Activated T-cell treated with anti-CD3 and anti-CD28 coated beads, Interleukin-2, amount 50 U/mL, for 4 hours (primary cell): ENCODE results near the gene TEX29. TPM values are rescaled to one million over a fixed set of nuclear protein-coding genes. Genes with fewer than 3 reads are reported as not detected.

ENCODE experiments used
- ATAC-seq, 2 donors: fragments of 200-7000 bp; cut with Tn5 transposase; one replicate each; pipeline ENCODE4 v1.10.0; 2021
- DNase-seq: peaks from one replicate; pipeline ENCODE4 v3.0.0-alpha.2; 2020
- H3K27me3 Mint-ChIP-seq: one replicate; pipeline ENCODE4 v1.8.0; 2021; ENCODE audit warnings: low read depth, mixed read lengths
- H3K36me3 Mint-ChIP-seq: one replicate; pipeline ENCODE4 v1.8.0; 2022; ENCODE audit warnings: mixed read lengths; ENCODE audit not compliant: insufficient read depth
- H3K4me1 Mint-ChIP-seq: one replicate; pipeline ENCODE4 v1.8.0; 2021; ENCODE audit warnings: low read depth, mixed read lengths
- H3K4me3 Mint-ChIP-seq: one replicate; pipeline ENCODE4 v1.8.0; 2021; ENCODE audit warnings: mild to moderate bottlenecking, moderate library complexity, mixed read lengths
- H3K9me3 Mint-ChIP-seq: one replicate; pipeline ENCODE4 v1.8.0; 2021; ENCODE audit warnings: mixed read lengths
- total RNA-seq, 3 donors: library from RNA; stranded (reverse); gene quantifications; one replicate each; pipeline ENCODE4 v1.2.1, GENCODE V29; 2021

The TEX29 gene
- total RNA-seq, 3 donors from 2014 or later: 0.28 to 0.40 TPM; not detected in 1

DNA sequence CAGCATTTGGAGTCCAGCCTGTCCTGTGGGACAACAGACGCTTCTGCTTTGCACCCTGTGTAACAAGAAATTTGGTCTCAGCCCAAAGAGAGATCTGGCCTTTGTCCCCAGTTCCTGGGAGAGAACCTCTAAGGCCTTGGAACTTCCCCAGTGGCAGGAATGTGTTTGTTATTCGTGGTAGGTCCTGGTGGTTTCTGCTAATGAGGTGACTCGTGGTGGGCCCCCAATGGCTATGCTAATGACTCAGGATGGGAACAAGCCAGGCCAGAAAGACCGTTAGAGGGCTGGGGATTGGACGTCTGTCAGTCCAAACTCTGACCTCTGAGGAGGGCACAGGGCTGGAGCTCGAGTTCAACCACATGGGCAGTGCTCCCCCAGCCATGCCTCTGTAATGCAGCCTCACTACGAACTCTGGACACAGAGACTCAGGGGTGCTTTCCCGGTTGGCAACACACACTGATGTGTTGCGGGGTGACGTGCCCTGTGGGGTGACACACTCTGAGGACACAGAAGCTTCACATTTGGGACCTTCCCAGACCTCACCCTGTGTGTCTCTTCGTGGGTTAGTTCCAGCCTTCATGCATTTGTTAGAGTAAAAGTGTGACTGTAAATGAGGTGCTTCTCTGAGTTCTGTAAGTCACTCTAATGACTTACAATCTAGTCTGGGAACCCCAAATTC lies 38.9 kb downstream of the TEX29 start:
- ATAC-seq (no peak), DNase-seq (no peak)
- Mint-ChIP-seq H3K9me3 (no peaks in the 10 kb centered on the region), H3K4me1 (peaks cover 7% of the 10 kb centered on the region), H3K27me3 (no peaks in the 10 kb centered on the region), H3K36me3 (no peaks in the 10 kb centered on the region), H3K4me3 (no peak overlapping the region)

DNA sequence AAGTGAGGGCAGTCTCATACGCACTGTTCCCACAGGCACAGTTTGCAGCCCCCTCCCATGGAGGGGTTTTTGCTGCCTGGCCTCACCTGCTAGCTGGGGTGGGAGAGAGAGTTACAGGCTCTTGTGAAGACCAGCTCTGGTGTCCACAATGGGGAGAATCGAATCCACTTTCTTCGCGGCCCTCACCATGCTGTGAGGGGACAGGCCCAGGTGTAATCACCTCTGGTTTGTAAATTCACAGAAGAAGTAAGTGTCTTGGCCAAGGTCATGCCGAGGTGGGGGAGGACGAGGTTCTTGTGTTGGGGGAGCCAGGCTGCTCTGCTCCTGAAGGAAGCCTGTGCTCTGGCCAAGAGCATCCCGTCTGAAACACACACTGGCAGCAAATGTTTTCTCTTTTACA lies 39.5 kb downstream of the TEX29 start:
- Mint-ChIP-seq H3K4me1 (peaks cover 2% of the 10 kb centered on the region), H3K36me3 (no peaks in the 10 kb centered on the region), H3K4me3 (no peak overlapping the region), H3K27me3 (no peaks in the 10 kb centered on the region), H3K9me3 (no peaks in the 10 kb centered on the region)
- no peak for DNase-seq
- ATAC-seq: no peak

DNA sequence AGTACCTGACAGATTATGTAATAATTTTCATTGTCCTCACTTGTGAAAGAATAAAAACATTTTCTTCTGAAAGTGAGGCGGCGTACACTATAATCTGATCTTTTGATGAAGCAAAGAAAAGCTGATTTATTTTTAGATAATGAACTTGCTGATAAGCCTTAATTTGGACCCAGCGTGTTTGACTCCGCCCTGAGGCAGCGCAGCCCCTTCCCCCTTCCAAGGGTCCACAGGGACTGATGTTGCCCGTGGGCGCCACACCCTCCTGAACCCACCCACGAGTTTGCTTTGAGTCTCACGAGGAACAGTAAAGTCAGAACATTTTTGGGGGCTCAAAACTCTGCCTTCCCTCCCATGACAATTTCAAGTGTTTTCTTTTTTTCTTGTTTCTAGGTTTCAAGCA lies 40.0 kb downstream of the TEX29 start:
- Mint-ChIP-seq H3K27me3 (no peaks in the 10 kb centered on the region), H3K4me1 (no peaks in the 10 kb centered on the region), H3K36me3 (no peaks in the 10 kb centered on the region), H3K4me3 (no peak overlapping the region), H3K9me3 (no peaks in the 10 kb centered on the region)
- no peak for DNase-seq
- ATAC-seq: no peak

DNA sequence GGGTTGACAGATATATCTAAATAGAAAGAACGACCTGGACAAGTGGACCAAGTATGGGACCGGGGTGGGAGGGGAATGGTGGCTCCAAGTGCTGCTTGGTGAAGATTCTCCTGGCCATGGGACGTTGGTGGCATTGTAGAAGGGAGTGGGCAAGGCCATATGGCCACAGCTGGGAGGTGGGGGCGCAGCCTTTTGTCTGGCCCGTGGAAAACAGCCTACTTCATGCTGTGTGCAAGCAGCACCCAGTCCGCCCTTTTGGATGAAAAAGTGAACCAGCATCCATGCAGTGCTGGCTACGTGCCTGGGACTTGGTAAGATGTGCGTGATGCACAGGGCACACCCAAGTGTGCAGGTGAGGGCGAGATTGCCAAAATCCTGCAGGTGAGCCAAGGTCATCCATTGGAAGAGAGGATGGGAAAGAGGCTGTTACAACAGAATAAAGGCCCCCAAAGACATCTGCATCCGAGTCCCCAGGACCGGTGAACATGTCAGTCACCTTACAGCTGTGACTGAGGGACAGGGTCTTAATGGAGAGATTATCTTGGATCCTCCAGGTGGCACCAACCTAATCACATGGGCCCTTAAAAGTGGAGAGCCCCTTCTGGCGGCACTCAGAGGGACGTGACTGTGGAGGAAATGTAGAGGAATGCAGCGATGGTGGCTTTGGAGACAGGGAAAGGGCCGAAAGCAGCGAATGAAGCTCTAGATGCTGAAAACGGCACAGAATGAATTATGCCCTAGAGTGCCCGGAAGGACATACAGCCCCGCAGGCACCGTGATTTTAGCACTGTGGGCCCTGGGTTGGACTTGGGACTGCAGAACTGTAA lies 40.8 kb downstream of the TEX29 start:
- Mint-ChIP-seq H3K4me1 (no peaks in the 10 kb centered on the region), H3K36me3 (no peaks in the 10 kb centered on the region), H3K9me3 (no peaks in the 10 kb centered on the region), H3K27me3 (no peaks in the 10 kb centered on the region), H3K4me3 (no peak overlapping the region)
- DNase-seq (no peak), ATAC-seq (no peak)

DNA sequence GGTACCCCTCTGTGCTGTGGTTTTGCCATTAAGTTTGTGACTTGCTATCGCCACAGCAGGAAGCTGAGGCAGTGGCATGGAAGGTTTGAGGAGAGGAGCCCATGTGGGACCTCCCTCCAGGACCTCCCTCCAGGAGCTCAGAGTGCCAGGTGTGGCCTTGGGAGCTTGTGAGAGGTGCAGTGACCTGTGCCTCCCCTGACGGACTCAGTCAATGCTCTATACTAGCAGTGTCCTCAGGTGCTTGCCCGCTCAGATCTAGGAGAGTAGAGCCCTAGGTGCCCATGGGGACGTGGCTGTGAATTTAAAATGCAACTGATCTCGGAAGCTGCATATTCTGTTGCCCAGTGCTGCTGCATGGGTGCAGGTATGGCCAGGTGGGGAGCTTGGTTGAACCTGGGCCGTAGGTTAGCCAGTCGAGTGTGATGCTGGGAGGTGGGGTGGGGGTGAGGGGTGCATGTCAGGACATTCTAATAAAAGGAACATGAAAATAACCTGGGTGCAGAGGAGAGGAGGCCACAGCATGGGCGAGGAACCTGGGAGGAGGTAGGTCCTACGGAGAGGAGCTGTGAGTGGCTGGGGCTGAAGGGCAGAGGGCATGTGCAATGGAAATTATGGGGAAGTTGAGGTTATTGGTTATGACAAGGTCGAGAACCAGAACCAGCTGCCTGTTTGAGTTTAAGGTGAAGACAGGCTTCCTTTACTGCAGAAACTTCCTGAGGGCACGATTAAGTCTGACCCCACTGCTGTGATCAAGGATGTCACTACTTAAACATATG lies 41.6 kb downstream of the TEX29 start:
- H3K4me3 Mint-ChIP-seq: no peak overlapping the region
- no peaks in the 10 kb centered on the region for H3K27me3 Mint-ChIP-seq
- no peaks in the 10 kb centered on the region for H3K9me3 Mint-ChIP-seq
- ATAC-seq (no peak), DNase-seq (no peak)
- no peaks in the 10 kb centered on the region for H3K4me1 Mint-ChIP-seq
- no peaks in the 10 kb centered on the region for H3K36me3 Mint-ChIP-seq

DNA sequence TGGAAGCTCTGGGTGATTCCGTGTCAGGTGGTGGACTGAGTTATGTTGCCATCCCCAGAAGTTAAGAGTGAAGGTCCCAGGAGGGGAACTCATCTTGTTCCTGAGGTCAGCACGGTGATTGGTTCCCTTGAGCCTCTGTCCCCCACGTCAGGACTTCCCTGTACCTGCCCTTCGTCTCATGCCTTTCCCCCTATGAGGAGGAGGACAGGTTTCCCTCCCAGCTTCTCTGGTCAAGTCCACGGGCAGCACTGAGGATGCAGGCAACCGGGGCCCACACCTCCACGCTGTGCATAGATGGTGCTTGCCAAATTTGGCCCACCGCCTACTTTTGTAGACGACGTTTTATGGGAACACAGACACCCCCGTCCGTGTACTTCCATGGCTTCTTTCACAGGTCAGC lies 42.7 kb downstream of the TEX29 start:
- DNase-seq: no peak
- no peak for ATAC-seq
- Mint-ChIP-seq H3K9me3 (no peaks in the 10 kb centered on the region), H3K27me3 (no peaks in the 10 kb centered on the region), H3K4me1 (no peaks in the 10 kb centered on the region), H3K4me3 (no peak overlapping the region), H3K36me3 (no peaks in the 10 kb centered on the region)

DNA sequence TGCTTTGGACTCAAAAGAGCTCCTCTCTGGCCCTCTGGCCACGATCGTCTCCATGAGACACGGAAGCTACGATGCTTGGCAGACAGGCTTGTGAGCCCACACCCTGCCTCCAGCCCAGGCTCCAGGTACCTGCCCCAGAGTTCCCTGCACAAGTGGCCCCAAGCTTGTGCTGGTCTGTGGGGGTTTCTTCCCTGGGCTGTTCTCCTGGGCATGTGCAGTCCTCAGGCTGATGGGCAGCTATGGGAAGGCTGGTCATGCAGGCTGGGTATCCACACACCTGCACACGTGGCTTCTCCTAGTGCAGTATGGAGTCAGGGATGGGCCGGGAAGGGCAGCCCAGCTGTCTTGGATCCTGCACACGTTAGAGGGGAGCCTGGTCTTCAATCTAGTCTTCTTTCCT lies 43.1 kb downstream of the TEX29 start:
- no peaks in the 10 kb centered on the region for H3K4me1 Mint-ChIP-seq
- no peaks in the 10 kb centered on the region for H3K27me3 Mint-ChIP-seq
- ATAC-seq (no peak), DNase-seq (no peak)
- no peaks in the 10 kb centered on the region for H3K36me3 Mint-ChIP-seq
- no peak overlapping the region for H3K4me3 Mint-ChIP-seq
- H3K9me3 Mint-ChIP-seq: no peaks in the 10 kb centered on the region

DNA sequence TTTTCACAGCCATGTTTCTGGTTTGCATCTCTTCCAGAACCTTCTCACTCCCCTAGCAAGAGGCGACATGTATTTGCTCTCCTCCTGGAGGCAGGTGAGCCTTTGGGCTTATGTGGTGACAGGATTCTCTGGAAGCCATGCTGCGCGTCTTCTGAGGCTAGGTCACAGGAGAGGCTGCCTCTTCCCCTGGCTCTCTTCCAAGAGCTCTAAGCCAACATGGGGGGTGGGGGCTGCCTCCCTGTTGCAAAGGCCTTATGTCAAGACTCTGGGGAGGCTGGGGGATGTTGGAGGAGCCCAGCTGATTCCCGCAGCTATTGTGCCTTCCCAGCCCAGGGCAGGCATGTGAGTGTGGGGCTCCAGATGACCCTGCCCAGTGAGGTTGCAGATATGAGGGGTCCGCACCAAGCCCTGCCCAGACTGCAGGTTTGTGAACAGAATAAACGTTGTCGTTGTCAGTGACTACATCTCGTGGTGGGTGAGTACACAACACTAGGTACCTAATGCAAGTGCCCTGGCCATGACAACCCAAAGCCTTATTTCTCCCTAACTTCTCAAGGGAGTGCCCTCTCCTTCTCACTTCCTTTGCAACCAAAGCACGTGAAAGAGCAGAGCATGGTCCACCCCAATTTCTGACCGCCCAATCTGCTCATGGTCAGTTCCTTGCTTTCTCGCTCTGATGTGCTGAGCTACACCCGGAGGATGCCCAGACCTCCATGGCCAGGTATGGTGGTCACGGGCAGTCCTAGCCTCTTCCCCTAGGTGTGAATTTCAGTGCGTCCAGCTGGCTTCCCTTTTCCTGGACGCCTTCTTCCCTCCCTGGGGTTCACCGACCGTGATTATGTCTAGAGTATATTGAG lies 44.9 kb downstream of the TEX29 start:
- no peak for DNase-seq
- no peaks in the 10 kb centered on the region for H3K4me1 Mint-ChIP-seq

DNA sequence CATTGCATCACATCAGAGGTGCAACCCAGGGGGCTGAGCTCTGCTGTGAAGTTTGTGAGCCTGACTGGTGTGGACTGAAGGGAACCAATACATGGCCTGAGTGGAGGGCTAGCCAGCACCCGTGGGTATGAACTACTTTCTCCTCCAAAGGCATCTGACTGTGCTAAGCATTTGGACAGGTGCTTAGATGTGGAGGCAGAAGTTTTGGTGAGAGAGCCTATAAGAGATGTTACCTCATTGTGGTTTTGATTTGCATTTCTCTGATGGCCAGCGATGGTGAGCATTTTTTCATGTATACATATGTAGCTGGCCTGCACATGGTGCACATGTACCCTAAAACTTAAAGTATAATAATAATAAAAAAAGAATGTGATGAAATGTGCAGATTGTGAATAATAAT lies 46.9 kb downstream of the TEX29 start:
- ATAC-seq (no peak), DNase-seq (no peak)
- Mint-ChIP-seq H3K4me3 (no peak overlapping the region), H3K9me3 (no peaks in the 10 kb centered on the region), H3K36me3 (no peaks in the 10 kb centered on the region), H3K27me3 (no peaks in the 10 kb centered on the region), H3K4me1 (no peaks in the 10 kb centered on the region)

More for the DNA sequence above, 44.9 kb downstream of the TEX29 start:
- Mint-ChIP-seq H3K27me3 (no peaks in the 10 kb centered on the region), H3K4me3 (no peak overlapping the region), H3K9me3 (no peaks in the 10 kb centered on the region), H3K36me3 (no peaks in the 10 kb centered on the region)
- no peak for ATAC-seq

DNA sequence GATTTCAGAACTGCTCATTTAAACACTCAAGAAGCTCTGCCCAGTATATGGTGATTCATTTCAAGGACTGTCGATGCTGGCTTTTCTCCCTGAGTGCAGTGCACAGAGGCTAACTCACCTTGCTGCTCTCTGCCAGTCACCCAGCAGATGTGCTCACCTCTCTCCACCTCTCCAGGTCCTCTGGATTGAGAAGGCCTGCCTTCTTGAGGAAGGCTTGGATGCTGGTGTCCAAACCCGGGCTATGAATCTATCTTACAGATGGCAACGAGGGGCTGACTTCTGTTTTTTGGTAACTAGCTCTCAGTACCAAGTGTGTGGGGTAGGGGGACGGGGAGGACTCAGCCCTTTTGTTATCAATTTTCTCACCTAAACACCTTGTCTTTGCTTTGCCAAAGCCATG lies 47.6 kb downstream of the TEX29 start:
- DNase-seq: no peak
- H3K36me3 Mint-ChIP-seq: no peaks in the 10 kb centered on the region
- ATAC-seq: no peak
- no peaks in the 10 kb centered on the region for H3K4me1 Mint-ChIP-seq
- no peak overlapping the region for H3K4me3 Mint-ChIP-seq
- no peaks in the 10 kb centered on the region for H3K9me3 Mint-ChIP-seq
- H3K27me3 Mint-ChIP-seq: no peaks in the 10 kb centered on the region

DNA sequence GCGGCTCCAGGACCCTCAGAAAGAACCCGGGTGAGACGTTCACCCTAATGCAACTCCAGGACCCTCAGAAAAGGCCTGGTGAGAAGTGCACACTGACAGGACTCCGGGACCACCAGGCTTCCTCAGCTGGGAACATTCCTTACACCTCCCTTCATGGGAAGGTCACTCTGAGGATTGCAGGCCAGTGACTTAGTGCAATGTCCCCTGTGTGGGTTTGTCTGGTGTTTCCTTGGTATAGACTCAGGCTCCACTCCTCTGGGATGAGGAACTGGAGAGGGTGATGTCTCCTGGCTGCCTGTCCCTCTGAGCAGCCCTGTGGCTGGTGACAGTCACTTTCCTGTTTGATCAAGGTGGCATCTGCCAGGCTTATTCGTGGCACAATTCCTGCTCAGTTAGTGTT lies 49.7 kb downstream of the TEX29 start:
- no peak for ATAC-seq
- Mint-ChIP-seq H3K27me3 (no peaks in the 10 kb centered on the region), H3K36me3 (no peaks in the 10 kb centered on the region), H3K4me3 (no peak overlapping the region), H3K9me3 (no peaks in the 10 kb centered on the region), H3K4me1 (no peaks in the 10 kb centered on the region)
- DNase-seq: no peak

DNA sequence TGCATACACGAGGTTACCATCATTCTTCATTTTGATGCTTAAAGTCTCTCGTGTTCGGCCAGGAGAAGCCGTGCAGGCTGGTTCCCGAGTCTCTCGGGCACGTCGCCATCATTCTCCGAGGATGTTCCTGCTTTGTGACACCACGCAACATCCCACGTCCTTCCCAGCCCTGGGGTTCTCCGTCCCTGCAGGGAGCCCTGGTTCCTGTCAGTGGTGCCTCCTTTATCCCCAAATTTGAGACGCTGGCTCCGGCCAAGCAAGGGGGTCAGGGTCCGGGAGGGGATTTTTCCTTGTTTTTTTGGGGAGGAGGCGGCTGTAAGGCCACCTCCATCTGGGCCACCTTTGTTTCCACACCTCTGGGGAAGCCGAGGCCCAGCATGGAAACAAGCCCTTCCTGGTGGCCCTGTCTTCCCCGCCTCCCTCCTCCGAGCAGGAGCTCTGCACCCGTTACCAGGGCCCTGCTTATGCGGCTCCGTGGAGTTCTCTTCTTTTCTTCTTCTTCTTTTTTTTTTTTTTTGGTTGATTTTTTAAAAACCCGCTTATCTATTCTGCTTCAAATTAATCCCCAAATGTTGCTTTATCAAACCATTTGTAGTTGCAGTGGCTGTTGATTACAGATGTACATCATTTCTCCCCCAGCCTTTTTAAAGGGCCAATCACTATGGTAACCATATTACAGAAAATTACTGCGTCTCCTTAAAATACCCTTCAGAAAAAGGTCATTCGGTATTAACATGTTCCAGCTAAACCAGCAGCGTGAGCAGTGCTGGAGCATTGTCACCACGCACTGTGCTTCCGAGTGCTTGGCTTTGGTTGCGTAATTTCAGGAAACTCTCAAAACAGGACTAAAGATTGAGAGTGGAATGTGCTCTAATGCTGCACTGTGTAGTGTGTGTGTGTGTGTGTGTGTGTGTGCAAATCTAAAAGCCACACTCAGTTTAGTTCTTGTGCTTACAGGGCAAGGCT lies 50.4 kb downstream of the TEX29 start:
- Mint-ChIP-seq H3K9me3 (no peaks in the 10 kb centered on the region), H3K36me3 (no peaks in the 10 kb centered on the region), H3K27me3 (no peaks in the 10 kb centered on the region), H3K4me1 (no peaks in the 10 kb centered on the region), H3K4me3 (no peak overlapping the region)
- ATAC-seq: no peak
- no peak for DNase-seq

DNA sequence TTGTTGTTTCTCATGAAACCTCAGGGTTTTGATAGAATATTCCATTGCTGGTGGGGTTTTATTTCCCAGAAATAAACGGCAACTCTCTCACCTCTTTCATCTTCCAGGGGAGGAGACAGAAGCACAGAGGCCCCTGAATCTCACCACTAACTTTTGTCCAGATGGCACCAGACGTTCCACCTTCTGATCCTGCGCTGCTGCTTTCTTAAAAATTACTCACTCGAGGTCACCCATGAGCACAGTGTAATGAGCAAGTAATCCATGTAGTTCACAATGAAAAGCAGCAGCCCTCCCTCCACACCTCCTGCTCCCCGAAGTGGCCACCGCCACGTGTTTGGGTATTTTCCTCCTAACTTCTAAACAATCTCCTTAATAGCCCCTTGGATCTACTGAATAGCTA lies 51.3 kb downstream of the TEX29 start:
- DNase-seq: no peak
- Mint-ChIP-seq H3K27me3 (no peaks in the 10 kb centered on the region), H3K36me3 (no peaks in the 10 kb centered on the region), H3K4me1 (no peaks in the 10 kb centered on the region), H3K9me3 (no peaks in the 10 kb centered on the region), H3K4me3 (no peak overlapping the region)
- no peak for ATAC-seq
